Mesothelial cell of epicardium (in vitro differentiated cells): Measurements from ENCODE around the gene EDEM1. TPM values are rescaled to one million over a fixed set of nuclear protein-coding genes. Genes with fewer than 3 reads are reported as not detected.

Experiments
- DNase-seq, 2 experiments: peaks; one replicate each; pipeline ENCODE4 v3.0.0; 2021; ENCODE audit warnings: low spot score in 2 of 2; ENCODE audit not compliant: unreplicated experiment in 2 of 2
- H3K27ac Mint-ChIP-seq: 2 replicates; pipeline ENCODE4 v1.8.0; 2021; ENCODE audit warnings: mixed read lengths
- H3K27me3 Mint-ChIP-seq: 2 replicates; pipeline ENCODE4 v1.8.0; 2021; ENCODE audit warnings: low read depth, mixed read lengths
- H3K36me3 Mint-ChIP-seq: 2 replicates; pipeline ENCODE4 v1.8.0; 2021; ENCODE audit warnings: mixed read lengths
- H3K4me1 Mint-ChIP-seq: 2 replicates; pipeline ENCODE4 v1.8.0; 2021; ENCODE audit warnings: mixed read lengths
- H3K4me3 Mint-ChIP-seq: 2 replicates; pipeline ENCODE4 v1.8.0; 2021; ENCODE audit warnings: mild to moderate bottlenecking, moderate library complexity, mixed read lengths
- H3K9me3 Mint-ChIP-seq: 2 replicates; pipeline ENCODE4 v1.8.0; 2021; ENCODE audit warnings: mixed read lengths
- total RNA-seq: library from RNA; stranded (reverse); gene quantifications from 3 replicates; pipeline ENCODE4 v1.2.1, GENCODE V29; 2021
- TF ChIP-seq, protein P1 (sequence below): fragments of 200-600 bp; sonication (generic); IDR thresholded peaks from one replicate; pipeline ENCODE4 v1.5.0; 2021; ENCODE audit warnings: antibody characterized with exemption; ENCODE audit not compliant: unreplicated experiment

EDEM1 gene
- 24.0 to 26.0 TPM (median 25.7 TPM) in 3 replicates for total RNA-seq

DNA sequence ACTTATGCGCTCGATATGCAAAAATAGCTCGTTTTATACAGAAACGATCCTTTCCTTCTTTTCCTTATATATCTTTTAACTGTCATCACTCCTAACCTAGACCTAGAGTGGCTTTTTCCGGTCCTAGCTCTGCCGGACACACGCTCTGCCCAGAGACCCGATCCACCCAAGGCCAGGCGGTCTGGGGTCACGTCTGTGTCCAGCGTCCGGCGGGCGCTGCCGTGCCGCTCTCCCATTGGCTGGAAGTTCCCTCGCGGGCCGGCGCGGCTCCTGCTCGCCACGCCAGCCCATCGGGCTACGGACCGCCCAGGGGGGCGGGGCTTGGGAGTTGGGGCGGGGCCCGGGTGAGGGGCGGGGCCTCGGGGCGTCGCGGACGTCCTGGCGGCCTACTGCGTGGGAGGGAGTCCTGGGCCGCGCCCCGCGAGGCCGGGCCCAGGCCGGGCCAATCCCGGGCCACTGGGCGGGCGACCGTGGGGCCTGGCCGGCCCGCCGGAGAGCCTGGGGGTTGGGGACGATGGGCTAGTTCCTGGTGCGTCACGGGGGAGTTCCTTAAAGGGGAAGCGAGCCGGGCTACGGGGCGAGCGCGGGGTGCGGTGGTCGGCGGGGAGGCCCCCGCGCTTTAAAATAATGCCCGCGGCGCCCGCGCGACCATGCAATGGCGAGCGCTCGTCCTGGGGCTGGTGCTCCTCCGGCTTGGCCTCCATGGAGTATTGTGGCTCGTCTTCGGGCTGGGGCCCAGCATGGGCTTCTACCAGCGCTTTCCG, at the start of gene EDEM1:
Gene EDEM1 (plus strand): TSS at position 552 of the 764 bp plus-strand sequence. CDS start 99 bp downstream, at position 651.
- Mint-ChIP-seq H3K36me3 (peaks cover 4% of the 10 kb centered on the region), H3K27ac (peak within 1 kb of the TSS; percentile 98), H3K9me3 (no peaks in the 10 kb centered on the region), H3K4me3 (peak within 1 kb of the TSS; percentile 92), H3K27me3 (no peaks in the 10 kb centered on the region), H3K4me1 (peaks cover 30% of the 10 kb centered on the region)
- DNase-seq = peak; percentile 78 to 93
- TF ChIP-seq, protein P1, sequence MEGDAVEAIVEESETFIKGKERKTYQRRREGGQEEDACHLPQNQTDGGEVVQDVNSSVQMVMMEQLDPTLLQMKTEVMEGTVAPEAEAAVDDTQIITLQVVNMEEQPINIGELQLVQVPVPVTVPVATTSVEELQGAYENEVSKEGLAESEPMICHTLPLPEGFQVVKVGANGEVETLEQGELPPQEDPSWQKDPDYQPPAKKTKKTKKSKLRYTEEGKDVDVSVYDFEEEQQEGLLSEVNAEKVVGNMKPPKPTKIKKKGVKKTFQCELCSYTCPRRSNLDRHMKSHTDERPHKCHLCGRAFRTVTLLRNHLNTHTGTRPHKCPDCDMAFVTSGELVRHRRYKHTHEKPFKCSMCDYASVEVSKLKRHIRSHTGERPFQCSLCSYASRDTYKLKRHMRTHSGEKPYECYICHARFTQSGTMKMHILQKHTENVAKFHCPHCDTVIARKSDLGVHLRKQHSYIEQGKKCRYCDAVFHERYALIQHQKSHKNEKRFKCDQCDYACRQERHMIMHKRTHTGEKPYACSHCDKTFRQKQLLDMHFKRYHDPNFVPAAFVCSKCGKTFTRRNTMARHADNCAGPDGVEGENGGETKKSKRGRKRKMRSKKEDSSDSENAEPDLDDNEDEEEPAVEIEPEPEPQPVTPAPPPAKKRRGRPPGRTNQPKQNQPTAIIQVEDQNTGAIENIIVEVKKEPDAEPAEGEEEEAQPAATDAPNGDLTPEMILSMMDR = no peak

DNA sequence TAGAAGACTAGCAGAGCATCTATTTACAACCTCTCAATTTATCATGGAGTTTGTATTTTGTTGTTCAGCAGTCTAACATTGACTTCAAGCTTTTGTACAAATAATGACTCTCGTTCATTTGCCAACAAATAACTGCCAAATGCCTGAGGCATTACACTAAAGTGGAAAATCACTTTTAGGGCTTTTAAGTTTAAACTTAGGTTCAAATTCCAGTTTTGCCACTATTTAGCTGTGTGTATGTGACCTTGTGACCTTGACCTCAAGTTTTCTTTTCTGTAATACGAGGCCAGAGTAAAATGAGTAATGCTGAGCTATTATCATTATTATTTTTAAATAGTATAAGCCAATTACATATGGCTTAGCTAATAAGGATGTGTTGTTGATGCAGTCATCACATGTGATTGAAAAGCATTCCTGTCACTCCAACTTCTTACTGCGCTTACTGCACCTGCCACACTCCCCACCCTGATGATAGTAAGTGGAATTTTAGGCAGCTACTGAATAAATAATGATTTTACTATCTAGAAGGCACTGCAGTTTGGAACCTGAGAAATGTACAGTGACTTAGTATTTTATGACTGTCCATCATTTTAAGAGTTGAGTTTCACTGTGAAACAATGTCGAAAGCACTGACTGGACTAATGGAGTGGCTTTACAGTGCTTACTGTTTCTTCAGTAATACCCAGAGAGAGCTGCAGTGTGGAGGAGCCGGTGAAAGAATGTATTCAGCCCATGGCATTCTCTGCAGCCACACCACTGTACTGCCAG, 49.1 kb upstream of the EDEM1 start:
- Mint-ChIP-seq H3K27ac (peak overlapping the region; percentile 64), H3K36me3 (peaks cover 24% of the 10 kb centered on the region), H3K4me3 (no peak overlapping the region), H3K4me1 (peaks cover 20% of the 10 kb centered on the region), H3K9me3 (peaks cover 22% of the 10 kb centered on the region), H3K27me3 (no peaks in the 10 kb centered on the region)
- no peak for DNase-seq
- TF ChIP-seq, protein P1 = no peak

DNA sequence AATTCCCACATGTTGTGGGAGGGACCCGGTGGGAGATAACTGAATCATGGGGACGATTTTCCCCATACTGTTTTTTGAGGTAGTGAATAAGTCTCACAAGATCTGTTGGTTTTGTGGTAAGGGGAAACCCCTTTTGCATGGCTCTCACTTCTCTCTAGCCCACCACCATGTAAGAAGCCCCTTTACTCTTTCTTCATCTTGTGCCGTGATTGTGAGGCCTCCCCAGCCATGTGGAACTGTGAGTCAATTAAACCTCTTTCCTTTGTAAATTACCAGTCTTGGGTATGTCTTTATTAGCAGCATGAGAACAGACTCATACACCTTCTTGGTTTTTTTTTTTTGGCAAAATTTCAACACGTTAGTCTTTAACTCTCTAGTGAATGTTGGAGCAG, 47.3 kb upstream of the EDEM1 start:
- Mint-ChIP-seq H3K4me3 (no peak overlapping the region), H3K9me3 (peaks cover 39% of the 10 kb centered on the region), H3K27me3 (no peaks in the 10 kb centered on the region), H3K27ac (peak overlapping the region; percentile 31), H3K36me3 (peaks cover 42% of the 10 kb centered on the region), H3K4me1 (peaks cover 20% of the 10 kb centered on the region)
- TF ChIP-seq, protein P1 = no peak
- DNase-seq = no peak

DNA sequence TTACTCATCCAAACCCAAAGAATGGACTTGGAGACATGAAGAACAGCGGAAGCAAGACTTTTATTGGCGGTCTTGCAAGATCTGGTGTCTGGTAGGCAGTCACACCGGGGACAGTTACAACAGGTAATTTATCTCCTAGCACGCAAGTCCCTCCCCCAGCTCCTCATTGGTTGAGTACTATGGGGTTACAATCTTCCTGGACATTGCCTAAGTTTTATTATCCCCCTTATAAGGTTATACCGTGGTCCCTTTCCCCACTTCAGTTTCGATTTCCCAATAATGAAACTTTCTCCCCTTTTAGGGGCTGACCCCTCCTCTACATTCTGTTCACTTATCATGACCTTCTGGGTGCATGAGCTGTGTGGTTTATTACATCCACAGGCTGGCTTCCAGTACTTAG, 46.7 kb upstream of the EDEM1 start:
- peaks cover 48% of the 10 kb centered on the region for H3K36me3 Mint-ChIP-seq
- no peak for DNase-seq
- H3K9me3 Mint-ChIP-seq = peaks cover 46% of the 10 kb centered on the region
- H3K4me1 Mint-ChIP-seq = peaks cover 20% of the 10 kb centered on the region
- TF ChIP-seq, protein P1 = no peak
- H3K27ac Mint-ChIP-seq = no peak overlapping the region
- H3K27me3 Mint-ChIP-seq = no peaks in the 10 kb centered on the region
- no peak overlapping the region for H3K4me3 Mint-ChIP-seq

- H3K36me3 Mint-ChIP-seq = peaks cover 56% of the 10 kb centered on the region
- peaks cover 15% of the 10 kb centered on the region for H3K4me1 Mint-ChIP-seq
- no peak overlapping the region for H3K27ac Mint-ChIP-seq
Measured at GRCh38 chr3:5141760-5142159, 45.7 kb upstream of the EDEM1 start.

More at GRCh38 chr3:5141760-5142159, 45.7 kb upstream of the EDEM1 start:
- no peak overlapping the region for H3K4me3 Mint-ChIP-seq
- TF ChIP-seq, protein P1 = no peak
- DNase-seq = no peak
- peaks cover 55% of the 10 kb centered on the region for H3K9me3 Mint-ChIP-seq
- H3K27me3 Mint-ChIP-seq = no peaks in the 10 kb centered on the region
